Fibroblast of lung (primary cell): ENCODE measurements around the gene ZNF771. TPM values are rescaled to one million over a fixed set of nuclear protein-coding genes. Genes with fewer than 3 reads are reported as not detected.
A peak's percentile ranks its signal among the peaks of the same experiment; 100 is the strongest.
"Not testable (repeated sequence)": the region's sequence is repeated elsewhere in the genome, so short reads cannot be mapped to it uniquely, and the experiment has no call there.

Experiments used
- DNase-seq, 2 donors: peaks; one replicate each; pipeline versions ENCODE4 v3.0.0 to v3.0.0-alpha.2; 2010; ENCODE audit warnings: low read depth in 2 of 2
- H2AFZ ChIP-seq: 2 replicates; pipeline ENCODE4 v1.5.1; 2012; ENCODE audit warnings: low read length, control low read depth, inconsistent platforms
- H3K27ac ChIP-seq: 2 replicates; pipeline ENCODE4 v1.5.1; 2011; ENCODE audit warnings: low read length, control low read depth; ENCODE audit not compliant: insufficient read depth
- H3K27me3 ChIP-seq: 2 replicates; pipeline ENCODE4 v1.5.1; 2011; ENCODE audit warnings: mild to moderate bottlenecking, low read length; ENCODE audit not compliant: control insufficient read depth, insufficient read depth
- H3K36me3 ChIP-seq: 2 replicates; pipeline ENCODE4 v1.5.1; 2011; ENCODE audit warnings: low read length; ENCODE audit not compliant: control insufficient read depth, insufficient read depth
- H3K4me1 ChIP-seq: 2 replicates; pipeline ENCODE4 v1.5.1; 2011; ENCODE audit warnings: low read length; ENCODE audit not compliant: control insufficient read depth, insufficient read depth; ENCODE audit errors: extremely low read depth
- H3K4me2 ChIP-seq: 2 replicates; pipeline ENCODE4 v1.5.1; 2011; ENCODE audit warnings: low read length, control low read depth; ENCODE audit not compliant: insufficient read depth; ENCODE audit errors: extremely low read depth
- H3K4me3 ChIP-seq, 4 experiments: fragments of 200-600 bp in 1 of 4; sonication (generic) in 1 of 4; replicated peaks in 1 of 4; 2 replicates each; pipeline ENCODE4 v1.5.1; 2011 to 2016; ENCODE audit warnings: low read length in 4 of 4, low read depth in 3 of 4, mild to moderate bottlenecking in 3 of 4, control low read depth in 2 of 4, inconsistent platforms in 1 of 4, mixed read lengths in 1 of 4; ENCODE audit not compliant: insufficient read depth in 1 of 4; ENCODE audit errors: control extremely low read depth in 1 of 4
- H3K79me2 ChIP-seq: 2 replicates; pipeline ENCODE4 v1.5.1; 2012; ENCODE audit warnings: mild to moderate bottlenecking, low read length, inconsistent platforms; ENCODE audit not compliant: control insufficient read depth, insufficient read depth
- H3K9ac ChIP-seq: 2 replicates; pipeline ENCODE4 v1.5.1; 2011; ENCODE audit warnings: mild to moderate bottlenecking, low read length, control low read depth; ENCODE audit not compliant: insufficient read depth
- H3K9me3 ChIP-seq: 2 replicates; pipeline ENCODE4 v1.5.1; 2012; ENCODE audit warnings: low read depth, low read length; ENCODE audit not compliant: control insufficient read depth, insufficient read depth
- H4K20me1 ChIP-seq: 2 replicates; pipeline ENCODE4 v1.5.1; 2011; ENCODE audit warnings: low read length; ENCODE audit not compliant: control insufficient read depth, insufficient read depth; ENCODE audit errors: extremely low read depth
- EZH2 ChIP-seq: IDR thresholded peaks from 2 replicates; pipeline ENCODE4 v1.5.1; 2012; ENCODE audit warnings: low read length, control low read depth, mild to moderate bottlenecking; ENCODE audit errors: missing control alignments
- polyA plus RNA-seq, 2 donors: library from polyadenylated mRNA; depleted of rRNA in 1 of 2; stranded (reverse) in 1 of 2; unstranded in 1 of 2; fragments of >200 nt; gene quantifications; 2 replicates each; pipeline ENCODE4 v1.2.1, GENCODE V29; 2011 to 2012; ENCODE audit warnings: missing spikeins in 1 of 2
- total RNA-seq: library from RNA; depleted of rRNA; stranded (reverse); fragments of >200 nt; gene quantifications from 2 replicates; pipeline ENCODE4 v1.2.1, GENCODE V29; 2014
- TF ChIP-seq, protein P1 (sequence below), 2 donors: IDR thresholded peaks in 1 of 2; conservative IDR thresholded peaks in 1 of 2; 1 replicate in 1 of 2; 2 replicates in 1 of 2; pipeline ENCODE4 v1.5.1; 2011 to 2012; ENCODE audit warnings: low read length in 2 of 2, control low read depth in 1 of 2, inconsistent platforms in 1 of 2, low read depth in 1 of 2, mild to moderate bottlenecking in 1 of 2

ZNF771 gene
- total and polyA plus RNA-seq, 2 donors (not counting 1 experiment from before 2014, with no cell fraction given), result 3.1 to 8.4 TPM

GRCh38 chr16:30395155-30395991, 12.0 kb upstream of the ZNF771 start, which contains the start of gene ZNF48:
Gene ZNF48, plus strand, starts transcription at chr16:30395420. Its CDS starts 375 bp downstream, at chr16:30395795.
- H3K79me2 ChIP-seq, result no peaks in the 10 kb centered on the region

GRCh38 chr16:30395992-30396585, 11.3 kb upstream of the ZNF771 start:
- TF ChIP-seq EZH2, result no peak
- TF ChIP-seq, protein P1, sequence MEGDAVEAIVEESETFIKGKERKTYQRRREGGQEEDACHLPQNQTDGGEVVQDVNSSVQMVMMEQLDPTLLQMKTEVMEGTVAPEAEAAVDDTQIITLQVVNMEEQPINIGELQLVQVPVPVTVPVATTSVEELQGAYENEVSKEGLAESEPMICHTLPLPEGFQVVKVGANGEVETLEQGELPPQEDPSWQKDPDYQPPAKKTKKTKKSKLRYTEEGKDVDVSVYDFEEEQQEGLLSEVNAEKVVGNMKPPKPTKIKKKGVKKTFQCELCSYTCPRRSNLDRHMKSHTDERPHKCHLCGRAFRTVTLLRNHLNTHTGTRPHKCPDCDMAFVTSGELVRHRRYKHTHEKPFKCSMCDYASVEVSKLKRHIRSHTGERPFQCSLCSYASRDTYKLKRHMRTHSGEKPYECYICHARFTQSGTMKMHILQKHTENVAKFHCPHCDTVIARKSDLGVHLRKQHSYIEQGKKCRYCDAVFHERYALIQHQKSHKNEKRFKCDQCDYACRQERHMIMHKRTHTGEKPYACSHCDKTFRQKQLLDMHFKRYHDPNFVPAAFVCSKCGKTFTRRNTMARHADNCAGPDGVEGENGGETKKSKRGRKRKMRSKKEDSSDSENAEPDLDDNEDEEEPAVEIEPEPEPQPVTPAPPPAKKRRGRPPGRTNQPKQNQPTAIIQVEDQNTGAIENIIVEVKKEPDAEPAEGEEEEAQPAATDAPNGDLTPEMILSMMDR (conservative IDR thresholded peaks at IDR 0.05 in 1 of 2, IDR thresholded peaks at IDR 0.05 in 1 of 2; ENCODE audit: low read depth in 1 of 2, low read length in 2 of 2), result no peak
- Histone ChIP-seq H3K4me1 (peaks cover 14% of the 10 kb centered on the region), H3K79me2 (no peaks in the 10 kb centered on the region), H3K9me3 (no peaks in the 10 kb centered on the region), H2AFZ (peak overlapping the region; percentile 79), H3K36me3 (peaks cover 7% of the 10 kb centered on the region), H4K20me1 (no peaks in the 10 kb centered on the region), H3K9ac (peak overlapping the region; percentile 65), H3K4me3 (peak overlapping the region; percentile 72 to 87 (median 76)), H3K27ac (no peak overlapping the region), H3K4me2 (peak overlapping the region; percentile 84), H3K27me3 (no peaks in the 10 kb centered on the region)
- no peak for DNase-seq

More at GRCh38 chr16:30395155-30395991, 12.0 kb upstream of the ZNF771 start, which contains the start of gene ZNF48:
- Histone ChIP-seq H2AFZ (peak within 1 kb of the TSS; percentile 79), H4K20me1 (no peaks in the 10 kb centered on the region), H3K9me3 (no peaks in the 10 kb centered on the region), H3K4me1 (peaks cover 14% of the 10 kb centered on the region), H3K9ac (peak within 1 kb of the TSS; percentile 65), H3K4me3 (peak within 1 kb of the TSS; percentile 72 to 87 (median 76)), H3K36me3 (peaks cover 7% of the 10 kb centered on the region), H3K4me2 (peak within 1 kb of the TSS; percentile 96), H3K27me3 (no peaks in the 10 kb centered on the region), H3K27ac (peak within 1 kb of the TSS; percentile 48)
- DNase-seq, result peak; percentile 90 to 91
- TF ChIP-seq, protein P1 (conservative IDR thresholded peaks at IDR 0.05 in 1 of 2, IDR thresholded peaks at IDR 0.05 in 1 of 2; ENCODE audit: low read depth in 1 of 2, low read length in 2 of 2), result peak in 1 of 2 donors; percentile 11
- no peak for TF ChIP-seq EZH2

DNA sequence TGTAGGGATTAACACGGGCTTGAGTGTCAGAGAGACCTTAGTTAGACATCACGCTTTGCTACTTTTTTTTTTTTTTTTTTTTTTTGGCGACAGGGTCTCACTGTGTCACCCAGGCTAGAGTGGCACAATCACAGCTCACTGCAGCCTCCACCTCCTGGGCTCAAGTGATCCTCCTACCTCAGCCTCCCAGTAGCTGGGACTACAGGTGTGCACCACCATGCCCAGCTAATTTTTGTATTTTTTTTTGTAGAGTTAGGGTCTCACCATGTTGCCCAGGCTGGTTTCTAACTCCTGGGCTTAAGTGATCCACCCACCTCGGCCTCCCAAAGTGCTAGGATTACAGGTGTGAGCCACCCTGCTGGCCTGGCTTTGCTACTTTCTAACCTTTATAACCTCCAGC, 10.8 kb upstream of the ZNF771 start:
- H4K20me1 ChIP-seq, H2AFZ ChIP-seq, H3K9me3 ChIP-seq, H3K27me3 ChIP-seq, H3K9ac ChIP-seq, DNase-seq, H3K36me3 ChIP-seq, H3K27ac ChIP-seq, H3K79me2 ChIP-seq: not testable (repeated sequence)
- peak overlapping the region in 1 of 4 experiments; percentile 73 for H3K4me3 ChIP-seq
- H3K4me1 ChIP-seq, result peaks cover 14% of the 10 kb centered on the region
- peak overlapping the region; percentile 84 for H3K4me2 ChIP-seq
